GM12801 (cell line): ENCODE results near the gene HIP1.

ENCODE experiments used
- TF ChIP-seq, protein P1 (sequence below): IDR thresholded peaks from one replicate; pipeline ENCODE4 v1.5.1; 2011; ENCODE audit warnings: control low read depth; ENCODE audit not compliant: insufficient read length; ENCODE audit errors: extremely low read depth

Gene HIP1

DNA sequence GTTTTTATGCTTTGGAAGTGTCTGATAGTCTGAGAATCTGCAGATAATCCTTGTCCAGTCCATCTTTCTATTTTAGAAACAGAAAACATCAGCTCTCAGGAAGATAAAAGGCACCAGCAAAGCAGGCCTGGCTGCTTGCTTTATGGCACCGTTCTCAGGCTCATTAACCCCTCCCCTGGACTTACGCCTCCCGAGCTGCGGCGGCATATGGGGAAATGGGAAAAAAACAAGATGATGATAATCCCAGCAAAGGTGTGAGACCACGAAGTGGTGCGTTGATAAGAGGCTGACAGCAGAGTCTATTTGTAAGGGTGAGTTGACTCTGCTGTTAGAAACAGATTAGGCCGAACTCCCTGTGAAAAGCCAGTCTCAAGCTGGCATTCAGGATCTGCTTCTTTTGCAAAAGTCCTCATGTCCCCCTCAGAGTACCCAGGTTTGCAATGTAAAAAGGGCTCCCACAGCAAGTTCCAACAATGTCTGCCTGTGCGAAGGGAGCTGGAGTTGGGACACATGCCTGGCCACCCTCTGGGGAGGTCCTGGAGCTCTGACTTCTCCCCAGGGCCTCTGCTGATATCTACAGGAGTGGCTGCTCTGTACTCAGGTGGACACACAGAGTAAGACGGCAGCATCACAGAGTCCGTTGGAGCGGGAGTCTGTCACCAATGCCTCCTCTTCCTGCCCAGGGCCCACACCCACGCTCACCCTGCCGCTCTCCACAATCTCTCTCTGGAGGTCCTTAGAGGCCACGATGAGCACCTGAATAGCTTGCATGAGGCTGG lies 192.3 kb downstream of the HIP1 start:
- TF ChIP-seq, protein P1, sequence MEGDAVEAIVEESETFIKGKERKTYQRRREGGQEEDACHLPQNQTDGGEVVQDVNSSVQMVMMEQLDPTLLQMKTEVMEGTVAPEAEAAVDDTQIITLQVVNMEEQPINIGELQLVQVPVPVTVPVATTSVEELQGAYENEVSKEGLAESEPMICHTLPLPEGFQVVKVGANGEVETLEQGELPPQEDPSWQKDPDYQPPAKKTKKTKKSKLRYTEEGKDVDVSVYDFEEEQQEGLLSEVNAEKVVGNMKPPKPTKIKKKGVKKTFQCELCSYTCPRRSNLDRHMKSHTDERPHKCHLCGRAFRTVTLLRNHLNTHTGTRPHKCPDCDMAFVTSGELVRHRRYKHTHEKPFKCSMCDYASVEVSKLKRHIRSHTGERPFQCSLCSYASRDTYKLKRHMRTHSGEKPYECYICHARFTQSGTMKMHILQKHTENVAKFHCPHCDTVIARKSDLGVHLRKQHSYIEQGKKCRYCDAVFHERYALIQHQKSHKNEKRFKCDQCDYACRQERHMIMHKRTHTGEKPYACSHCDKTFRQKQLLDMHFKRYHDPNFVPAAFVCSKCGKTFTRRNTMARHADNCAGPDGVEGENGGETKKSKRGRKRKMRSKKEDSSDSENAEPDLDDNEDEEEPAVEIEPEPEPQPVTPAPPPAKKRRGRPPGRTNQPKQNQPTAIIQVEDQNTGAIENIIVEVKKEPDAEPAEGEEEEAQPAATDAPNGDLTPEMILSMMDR, result no peak

DNA sequence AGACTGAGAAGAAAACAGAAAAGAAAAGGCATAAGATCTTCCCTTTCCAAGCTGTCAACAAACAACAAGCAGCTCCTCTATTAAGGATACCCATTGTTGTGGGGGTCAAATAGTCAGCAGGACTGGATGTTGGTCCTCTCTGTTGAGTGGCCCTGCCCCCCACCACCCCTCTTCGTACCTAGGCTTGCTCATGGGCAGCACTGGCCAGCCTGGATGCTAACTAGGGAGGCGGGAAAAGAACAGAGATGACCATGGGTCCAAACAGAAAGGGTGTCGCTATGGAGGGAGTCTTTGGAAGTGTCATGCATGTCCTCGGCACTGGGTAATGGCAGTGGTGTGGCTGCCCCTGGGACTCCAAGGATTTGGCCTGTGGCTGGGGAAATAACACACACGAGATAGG lies 201.0 kb downstream of the HIP1 start:
- TF ChIP-seq, protein P1, result no peak

- TF ChIP-seq, protein P1, result no peak
Observed at GRCh38 chr7:75536940-75537538, 201.7 kb downstream of the HIP1 start.

- TF ChIP-seq, protein P1, result no peak
Observed at GRCh38 chr7:75536491-75536890, 202.2 kb downstream of the HIP1 start.

- TF ChIP-seq, protein P1, result no peak
Observed at GRCh38 chr7:75534727-75535307, 203.9 kb downstream of the HIP1 start.

- TF ChIP-seq, protein P1, result no peak
Observed at GRCh38 chr7:75533926-75534325, 204.8 kb downstream of the HIP1 start.

DNA sequence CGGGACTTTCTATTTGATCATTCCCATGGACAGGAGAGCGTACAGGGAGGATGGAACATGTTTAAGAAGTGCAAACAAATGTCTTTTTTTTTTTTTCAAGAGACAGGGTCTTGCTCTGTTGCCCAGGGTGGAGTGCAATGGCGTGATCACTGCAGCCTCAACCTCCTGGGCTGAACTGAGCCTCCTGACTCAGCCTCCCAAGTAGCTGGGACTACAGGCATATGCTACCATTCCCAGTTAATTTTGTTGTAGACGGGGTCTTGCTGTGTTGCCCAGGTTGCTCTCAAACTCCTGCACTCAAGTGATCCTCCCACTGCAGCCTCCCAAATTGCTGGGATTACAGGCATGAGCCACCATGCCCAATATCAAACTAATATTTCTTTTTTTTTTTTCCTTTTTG lies 206.1 kb downstream of the HIP1 start:
- TF ChIP-seq, protein P1, result no peak
